Type B pancreatic cell (in vitro differentiated cells): ENCODE results near the gene BTD. TPM values are rescaled to one million over a fixed set of nuclear protein-coding genes. Genes with fewer than 3 reads are reported as not detected.

Experiments
- DNase-seq: peaks from one replicate; pipeline ENCODE4 v3.0.0; 2021; ENCODE audit warnings: mixed read lengths; ENCODE audit not compliant: unreplicated experiment; ENCODE audit errors: extremely low spot score
- H3K27ac Mint-ChIP-seq: 2 replicates; pipeline ENCODE4 v1.8.0; 2021; ENCODE audit warnings: mild to moderate bottlenecking, mixed read lengths
- H3K27me3 Mint-ChIP-seq: 2 replicates; pipeline ENCODE4 v1.8.0; 2021; ENCODE audit warnings: mixed read lengths
- H3K36me3 Mint-ChIP-seq: 2 replicates; pipeline ENCODE4 v1.8.0; 2021; ENCODE audit warnings: mixed read lengths
- H3K4me1 Mint-ChIP-seq: one replicate; pipeline ENCODE4 v1.8.0; 2021; ENCODE audit warnings: mixed read lengths; ENCODE audit not compliant: unreplicated experiment
- H3K4me3 Mint-ChIP-seq: 2 replicates; pipeline ENCODE4 v1.8.0; 2021; ENCODE audit warnings: mild to moderate bottlenecking, mixed read lengths
- H3K9me3 Mint-ChIP-seq: 2 replicates; pipeline ENCODE4 v1.8.0; 2021; ENCODE audit warnings: mixed read lengths
- CTCF ChIP-seq: fragments of 200-600 bp; sonication (generic); conservative IDR thresholded peaks from 2 replicates; pipeline ENCODE4 v1.5.0; 2021; ENCODE audit warnings: antibody characterized with exemption, mild to moderate bottlenecking
- total RNA-seq: library from RNA; stranded (reverse); gene quantifications from 2 replicates; pipeline ENCODE4 v1.2.1, GENCODE V29; 2021; ENCODE audit warnings: low replicate concordance

BTD gene
- total RNA-seq, 1 donor from 2014 or later: 12.2 TPM

DNA sequence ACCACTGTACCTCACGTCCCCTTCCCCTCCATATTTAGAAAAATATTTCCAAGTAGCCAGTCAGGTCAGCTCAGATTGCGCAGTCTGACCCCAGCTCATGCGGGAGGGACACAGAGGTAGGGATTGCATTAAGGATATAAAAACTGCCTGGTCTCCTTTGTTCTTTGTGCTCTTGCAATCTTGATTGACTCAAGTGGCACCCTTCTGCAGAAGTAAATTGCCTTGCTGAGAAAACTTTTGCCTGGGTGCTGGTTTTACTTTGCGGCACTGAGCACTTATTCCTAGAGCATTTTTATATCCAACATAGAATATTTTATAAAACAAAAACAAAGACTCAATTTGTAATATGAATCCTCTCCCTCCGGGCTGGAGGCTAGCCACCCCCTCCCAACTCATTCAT is 54.8 kb downstream of the BTD start:
- peaks cover 10% of the 10 kb centered on the region for H3K4me1 Mint-ChIP-seq
- H3K9me3 Mint-ChIP-seq: peaks cover 11% of the 10 kb centered on the region
- H3K27me3 Mint-ChIP-seq: no peaks in the 10 kb centered on the region
- DNase-seq: no peak
- no peak for TF ChIP-seq CTCF
- H3K27ac Mint-ChIP-seq: no peak overlapping the region
- peaks cover 4% of the 10 kb centered on the region for H3K36me3 Mint-ChIP-seq
- no peak overlapping the region for H3K4me3 Mint-ChIP-seq

DNA sequence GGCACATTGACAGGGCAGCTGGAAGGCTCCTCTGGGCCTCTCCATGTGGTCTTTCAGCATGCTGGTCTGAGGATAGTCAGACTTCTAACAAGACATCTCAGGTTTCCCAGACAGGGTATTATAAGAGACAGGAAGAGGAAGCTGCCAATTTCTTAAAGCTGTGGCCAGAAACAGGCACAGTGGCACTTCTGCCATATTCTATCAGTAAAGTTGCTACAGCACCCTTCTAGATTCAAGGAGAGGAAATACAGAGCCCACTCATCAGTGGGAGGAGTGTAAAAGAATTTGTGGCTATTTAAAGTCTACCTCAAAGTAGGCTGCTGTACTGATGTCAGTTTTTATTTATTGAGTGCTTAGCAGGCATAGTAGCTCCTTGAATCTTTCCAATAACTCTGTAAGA is 55.5 kb downstream of the BTD start:
- no peak overlapping the region for H3K27ac Mint-ChIP-seq
- no peak for DNase-seq
- H3K9me3 Mint-ChIP-seq: peaks cover 14% of the 10 kb centered on the region
- no peak overlapping the region for H3K4me3 Mint-ChIP-seq
- TF ChIP-seq CTCF: no peak
- peaks cover 9% of the 10 kb centered on the region for H3K4me1 Mint-ChIP-seq
- no peaks in the 10 kb centered on the region for H3K27me3 Mint-ChIP-seq
- peaks cover 4% of the 10 kb centered on the region for H3K36me3 Mint-ChIP-seq

- TF ChIP-seq CTCF: no peak
- H3K4me3 Mint-ChIP-seq: no peak overlapping the region
- H3K27ac Mint-ChIP-seq: no peak overlapping the region
- no peak for DNase-seq
- peaks cover 8% of the 10 kb centered on the region for H3K36me3 Mint-ChIP-seq
- peaks cover 5% of the 10 kb centered on the region for H3K4me1 Mint-ChIP-seq
- peaks cover 26% of the 10 kb centered on the region for H3K9me3 Mint-ChIP-seq
- no peaks in the 10 kb centered on the region for H3K27me3 Mint-ChIP-seq
Observed at GRCh38 chr3:15659254-15659975, 57.9 kb downstream of the BTD start.

DNA sequence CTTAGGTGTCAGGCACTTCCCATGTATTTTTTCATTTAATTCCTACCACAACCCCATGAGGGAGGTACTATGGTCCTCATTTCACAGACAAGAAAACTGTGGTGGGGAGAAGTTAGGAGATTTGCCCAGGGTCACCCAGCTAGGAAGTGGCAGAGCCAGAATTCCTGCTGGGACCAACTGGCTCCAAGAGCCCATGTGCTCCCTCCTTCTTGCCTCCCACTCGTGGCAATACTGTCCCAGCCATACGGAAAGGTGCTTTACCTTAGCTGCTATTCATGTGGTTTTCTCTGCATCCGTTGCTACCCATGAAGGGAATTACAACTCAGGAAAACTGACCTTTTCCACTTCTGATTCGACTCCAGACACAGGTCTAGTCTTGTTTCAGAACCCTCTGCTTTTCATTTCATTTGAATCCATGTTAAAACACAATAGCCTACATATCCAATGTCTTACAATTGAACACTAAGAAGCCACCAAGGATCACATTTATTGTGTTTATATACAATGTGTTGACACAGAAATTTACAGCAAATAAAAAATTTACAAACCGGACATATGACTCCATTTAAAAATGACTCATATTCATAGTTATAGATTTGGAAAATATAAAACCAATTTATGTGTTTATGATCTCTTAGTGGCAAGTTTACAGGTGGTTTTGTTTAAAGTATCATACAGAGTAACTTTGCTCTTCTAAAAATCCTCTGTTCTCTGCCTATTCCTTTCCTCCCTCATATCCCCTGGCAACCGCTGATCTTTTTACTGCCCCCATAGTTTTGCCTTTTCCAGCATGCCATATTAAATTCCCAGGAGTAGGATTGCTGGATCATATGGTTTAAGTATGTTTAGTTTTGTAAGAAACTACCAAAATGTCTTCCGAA is 58.8 kb downstream of the BTD start:
- H3K4me3 Mint-ChIP-seq: no peak overlapping the region

GRCh38 chr3:15664144-15664543 is 62.6 kb downstream of the BTD start:
- Mint-ChIP-seq H3K9me3 (peaks cover 21% of the 10 kb centered on the region), H3K36me3 (peaks cover 19% of the 10 kb centered on the region), H3K4me3 (no peak overlapping the region), H3K4me1 (peaks cover 5% of the 10 kb centered on the region), H3K27ac (peak overlapping the region; percentile 50), H3K27me3 (no peaks in the 10 kb centered on the region)
- DNase-seq: no peak
- no peak for TF ChIP-seq CTCF

More for the DNA sequence above, 58.8 kb downstream of the BTD start:
- no peak for DNase-seq
- no peak overlapping the region for H3K27ac Mint-ChIP-seq
- H3K4me1 Mint-ChIP-seq: peaks cover 5% of the 10 kb centered on the region
- H3K9me3 Mint-ChIP-seq: peaks cover 26% of the 10 kb centered on the region
- H3K36me3 Mint-ChIP-seq: peaks cover 11% of the 10 kb centered on the region
- H3K27me3 Mint-ChIP-seq: no peaks in the 10 kb centered on the region
- TF ChIP-seq CTCF: no peak
